Fibroblast of peridontal ligament (primary cell): ENCODE data around the gene EFTUD2.

Experiments
- DNase-seq: peaks from one replicate; pipeline ENCODE4 v3.0.0-alpha.2; 2010; ENCODE audit errors: extremely low read depth

EFTUD2 gene

DNA sequence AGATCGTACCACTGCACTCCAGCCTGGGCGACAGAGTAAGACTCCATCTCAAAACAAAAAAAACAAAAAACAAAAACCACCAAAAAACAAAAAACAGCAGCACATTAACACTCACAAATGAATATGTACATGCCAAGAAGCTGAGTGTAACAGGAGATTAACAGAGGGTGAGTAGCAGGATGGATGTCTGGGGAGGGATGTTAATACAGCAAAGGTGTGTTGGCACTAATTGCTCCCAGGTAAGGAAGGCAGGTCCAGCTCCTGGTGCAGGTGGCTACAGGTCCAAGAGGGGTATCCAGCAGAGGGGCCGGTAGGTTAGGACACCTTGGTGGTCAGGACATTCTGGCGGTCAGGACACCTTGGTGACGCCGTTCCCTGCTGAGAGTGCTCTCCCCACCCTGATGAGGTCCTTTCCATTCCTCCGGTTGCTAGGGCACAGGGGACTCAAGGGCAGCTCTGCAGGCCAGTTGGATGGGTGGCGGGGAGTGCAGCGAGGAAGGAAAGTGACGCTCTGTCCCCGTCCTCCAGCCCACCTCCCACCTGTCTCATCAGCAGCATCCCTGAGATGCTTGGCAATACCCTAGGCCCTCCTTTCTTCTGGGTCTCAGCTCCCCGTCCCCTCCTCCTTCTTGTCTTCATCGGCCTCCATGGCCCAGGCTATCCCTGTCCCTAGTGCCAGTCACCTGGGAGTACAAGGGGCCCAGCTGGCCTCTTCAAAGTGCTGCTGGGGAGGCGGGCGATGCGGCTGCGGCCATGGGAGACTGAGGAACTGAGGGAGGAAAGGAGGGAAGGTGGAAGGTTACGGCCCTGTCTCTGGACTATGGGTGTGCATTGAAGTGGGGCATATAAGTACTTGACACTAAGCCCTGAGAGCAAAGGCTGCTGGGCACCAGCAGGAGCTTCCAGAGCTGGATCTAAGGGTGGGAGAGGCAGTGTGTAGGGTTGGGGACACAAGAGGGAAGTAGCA, 26.8 kb upstream of the EFTUD2 start:
- no peak for DNase-seq

DNA sequence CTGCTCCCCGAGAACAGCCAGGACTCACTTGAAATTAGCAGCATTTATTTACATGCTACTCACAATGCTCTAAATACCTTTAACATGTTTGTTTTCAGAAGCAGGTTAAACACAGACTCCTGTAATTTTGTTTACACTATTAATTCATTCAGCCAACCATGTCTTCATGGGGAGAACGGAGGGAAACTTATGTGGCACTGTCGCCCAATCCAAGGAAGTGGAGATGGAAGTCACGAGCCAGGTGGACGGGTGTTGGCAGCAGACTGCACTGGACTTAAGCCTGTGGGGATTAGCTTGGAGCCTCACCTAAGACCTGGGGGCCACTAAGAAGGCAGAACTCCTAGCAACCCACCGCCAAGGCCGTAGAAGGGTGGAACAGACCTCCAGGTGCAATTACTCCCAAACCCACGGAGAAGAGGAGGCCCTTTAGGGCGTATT, 24.9 kb upstream of the EFTUD2 start:
- no peak for DNase-seq

DNA sequence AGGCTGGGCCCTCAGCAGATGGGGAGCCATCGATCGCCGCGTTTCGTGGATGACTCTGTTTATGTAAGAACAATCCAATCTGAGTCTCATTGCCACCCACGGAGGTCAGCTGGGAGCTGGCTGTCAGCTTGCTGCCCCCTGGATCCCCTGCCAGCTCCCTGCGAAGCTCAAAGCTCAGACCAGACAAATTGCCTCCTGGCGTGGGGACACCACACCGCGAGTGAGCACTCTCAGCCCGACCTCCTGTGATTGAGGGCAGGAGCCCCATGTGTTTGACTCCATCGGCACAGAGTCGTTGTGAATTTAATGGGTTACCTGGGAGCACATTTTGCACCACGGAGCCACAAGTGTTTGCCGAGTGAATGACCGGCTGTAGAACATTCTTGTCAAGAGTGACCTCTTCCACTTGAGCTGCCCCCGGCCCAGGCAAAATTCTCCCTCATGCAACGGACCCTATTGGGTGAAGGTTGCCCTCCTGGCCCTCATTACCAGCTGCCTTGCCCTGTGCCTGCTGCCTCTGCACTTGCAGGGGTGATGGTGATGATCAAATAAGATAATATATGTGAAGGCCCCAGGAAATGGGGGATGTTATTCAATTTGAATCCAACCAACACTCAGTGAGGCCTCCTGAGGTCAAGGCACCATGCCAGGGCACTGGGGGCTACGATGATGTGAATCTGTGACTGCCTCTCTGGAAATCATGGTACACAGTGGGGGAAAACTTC, 23.7 kb upstream of the EFTUD2 start:
- DNase-seq, result no peak

DNA sequence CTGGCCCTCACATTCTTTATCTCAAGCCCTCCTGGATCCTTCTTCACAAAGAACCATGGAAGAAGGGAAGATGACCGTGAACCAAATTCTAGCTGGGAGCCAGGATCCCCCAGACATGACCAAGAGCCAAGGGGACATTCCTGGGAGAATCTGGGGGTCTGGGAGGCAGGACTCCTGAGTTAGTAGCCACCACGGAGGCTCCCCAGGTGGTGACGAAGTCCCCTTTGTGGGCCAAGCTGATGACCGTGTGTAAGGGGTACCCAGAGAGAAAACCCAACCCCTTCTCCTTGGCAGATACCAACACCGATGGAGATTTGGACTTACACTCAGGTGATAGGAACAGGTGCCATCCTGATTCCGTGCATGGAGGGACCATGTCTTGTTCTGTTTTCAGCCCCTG, 22.9 kb upstream of the EFTUD2 start:
- DNase-seq, result no peak

DNA sequence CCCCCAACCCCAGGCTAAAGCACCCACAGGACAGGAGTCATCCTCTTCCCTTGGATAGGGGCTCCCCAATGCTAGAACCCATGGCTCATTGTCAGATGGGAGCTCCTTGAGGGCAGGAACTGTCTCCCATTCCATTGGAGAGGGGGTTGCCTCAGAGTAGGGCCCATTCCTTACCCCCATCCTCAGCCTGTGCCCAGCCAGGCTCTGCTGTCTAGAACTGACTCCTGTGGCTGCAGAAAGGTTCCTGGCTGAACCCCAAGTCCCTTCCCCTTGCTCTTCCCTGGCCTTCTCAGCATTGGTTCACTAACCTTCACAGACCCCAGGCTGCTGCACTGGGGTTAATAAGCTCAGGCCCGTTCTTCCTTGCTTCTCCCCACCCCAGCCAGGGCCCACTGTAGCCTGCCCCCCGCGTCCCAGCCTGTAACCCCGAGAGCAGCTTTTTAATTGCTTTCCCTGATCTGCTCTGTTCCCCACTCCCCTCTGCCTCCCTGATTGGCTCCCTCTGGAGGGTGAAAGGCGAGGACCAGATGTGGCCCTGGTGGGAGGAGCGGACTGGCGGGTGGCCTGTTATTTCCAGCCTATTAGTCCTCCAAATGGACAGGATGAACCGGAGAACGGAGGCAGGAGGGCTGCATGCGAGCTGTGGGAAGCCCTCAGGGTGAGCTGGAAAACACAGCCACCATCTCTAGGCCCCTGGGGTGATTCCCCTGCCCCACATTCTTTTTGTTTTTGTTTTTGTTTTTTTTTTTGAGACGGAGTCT, 22.1 kb upstream of the EFTUD2 start:
- DNase-seq, result no peak

DNA sequence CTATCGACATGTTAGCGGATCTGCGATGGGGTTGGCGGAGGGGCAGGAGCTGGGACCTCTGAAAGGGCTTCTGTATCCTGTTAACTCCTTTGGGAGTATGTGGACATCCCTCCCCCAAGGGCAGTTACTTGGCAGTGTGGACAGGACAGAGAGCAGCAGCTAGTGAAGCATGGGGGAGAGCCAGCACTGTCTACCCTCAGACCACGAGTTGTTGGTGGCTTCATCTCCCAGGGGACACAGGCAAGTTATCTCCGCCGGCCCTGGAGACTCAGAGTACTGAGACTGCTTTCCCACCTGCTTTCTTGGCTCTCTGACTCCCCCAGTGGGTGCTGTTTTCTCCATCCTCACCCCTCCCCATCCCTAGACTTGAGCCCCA, 21.3 kb upstream of the EFTUD2 start:
- DNase-seq, result no peak

DNA sequence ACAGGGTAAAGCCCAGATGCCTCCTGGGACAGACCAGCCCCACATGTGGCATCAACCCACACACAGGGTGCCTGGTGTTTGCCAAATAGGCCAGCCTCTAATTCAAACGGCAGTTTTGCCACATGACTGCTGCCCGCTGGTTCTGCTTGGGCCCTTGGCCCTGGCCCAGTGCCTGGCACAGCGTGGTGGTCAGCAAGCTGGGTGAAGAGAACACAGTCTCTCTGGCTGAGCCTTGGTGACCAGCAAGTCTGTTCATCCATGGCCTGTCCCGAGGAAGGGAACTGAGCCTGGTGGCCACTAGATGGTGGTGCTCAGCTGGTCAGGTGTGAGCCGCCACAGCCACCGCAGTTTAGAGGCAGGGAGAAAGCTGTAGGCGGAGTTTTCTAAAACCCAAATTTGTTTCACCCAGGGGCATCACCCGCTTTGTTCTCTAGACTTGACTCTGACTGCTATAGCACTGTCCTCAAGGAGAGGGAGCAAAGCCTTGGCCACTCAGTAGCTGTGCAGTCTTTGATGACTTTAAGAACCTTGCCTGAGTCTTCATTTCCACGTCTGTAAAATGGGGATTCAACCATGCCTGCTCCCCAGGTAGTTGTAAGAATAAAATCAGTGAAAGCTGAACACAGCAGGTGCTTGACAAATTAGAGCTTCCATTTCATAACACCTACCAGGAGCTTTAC, 20.8 kb upstream of the EFTUD2 start:
- DNase-seq, result peak; percentile 80

DNA sequence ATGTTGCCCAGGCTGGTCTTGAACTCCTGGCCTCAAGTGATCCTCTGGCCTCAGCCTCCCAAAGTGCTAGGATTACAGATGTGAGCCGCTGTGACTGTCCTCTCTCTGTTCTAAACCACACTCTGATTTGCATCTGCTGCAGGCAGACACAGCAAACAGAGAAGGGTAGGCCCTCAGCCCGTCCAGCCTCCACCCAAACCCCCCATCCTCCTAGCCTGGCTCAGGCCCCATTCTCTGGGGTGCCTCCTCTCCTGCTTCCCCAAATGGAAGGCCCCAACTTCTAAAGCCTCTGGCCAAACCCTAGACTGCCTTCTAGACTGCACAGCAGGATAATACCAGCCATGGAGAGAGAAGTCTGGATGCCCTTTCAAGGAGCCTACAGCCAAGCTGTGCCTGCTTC, 20.2 kb upstream of the EFTUD2 start:
- no peak for DNase-seq

DNA sequence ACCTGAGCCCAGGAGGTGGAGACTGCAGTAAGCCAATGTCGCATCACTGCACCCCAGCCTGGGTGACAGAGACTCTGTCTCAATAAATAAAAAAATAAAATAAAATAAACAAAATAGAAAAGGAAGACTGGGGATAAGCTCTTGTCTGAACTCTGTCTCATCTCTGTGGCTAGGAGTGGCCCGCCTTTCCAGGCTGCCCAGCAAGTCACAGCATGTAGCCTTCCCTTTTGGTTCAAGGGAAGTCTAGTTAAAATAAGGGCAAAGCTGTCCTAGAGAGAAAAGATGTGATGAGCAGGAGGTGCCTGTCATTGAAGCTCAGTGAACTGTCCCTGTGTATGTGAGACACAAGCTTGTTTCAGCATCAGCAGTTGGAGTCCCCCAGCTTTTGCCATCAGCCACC, 18.8 kb upstream of the EFTUD2 start:
- no peak for DNase-seq

DNA sequence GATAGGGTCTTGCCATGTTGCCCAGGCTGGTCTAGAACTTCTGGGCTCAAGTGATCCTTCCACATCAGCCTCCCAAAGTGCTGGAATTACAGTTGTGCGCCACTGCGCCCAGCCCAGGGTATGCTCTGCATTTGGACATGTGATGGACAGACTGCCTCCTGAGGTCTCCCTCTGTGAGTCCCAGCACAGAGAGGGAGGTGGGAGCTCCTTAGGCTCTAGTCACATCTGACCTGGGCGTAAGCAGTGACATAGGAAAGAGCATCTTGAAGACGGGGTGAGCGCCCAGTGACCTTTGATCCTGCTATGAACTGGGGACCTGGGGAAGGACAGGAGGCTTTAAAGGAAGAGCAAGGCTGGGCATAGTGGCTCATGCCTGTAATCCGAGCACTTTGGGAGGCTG, 18.2 kb upstream of the EFTUD2 start:
- no peak for DNase-seq

DNA sequence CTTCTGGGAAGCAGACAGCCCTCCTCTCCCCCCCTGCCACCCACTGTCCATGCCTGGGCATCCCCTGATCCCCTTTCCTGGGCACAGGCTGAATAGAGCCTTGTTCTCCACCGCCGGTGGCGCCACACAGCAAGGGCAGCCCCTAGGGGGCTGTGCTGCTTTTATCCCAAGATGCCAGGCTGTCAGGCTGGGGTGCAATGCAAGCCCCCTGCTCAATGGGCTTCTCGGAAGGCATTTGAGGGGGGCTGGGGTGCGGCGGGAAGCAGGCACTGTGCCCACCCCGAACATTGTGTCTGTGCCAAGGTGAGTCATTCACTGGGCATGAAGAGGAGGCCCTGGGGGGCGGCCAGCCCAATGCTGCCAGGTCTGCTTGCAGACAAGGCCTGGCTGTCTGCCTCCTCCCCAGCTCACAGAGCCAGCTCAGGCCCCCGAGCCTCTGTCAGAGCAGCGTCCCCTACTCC, 17.6 kb upstream of the EFTUD2 start:
- DNase-seq, result peak; percentile 64

DNA sequence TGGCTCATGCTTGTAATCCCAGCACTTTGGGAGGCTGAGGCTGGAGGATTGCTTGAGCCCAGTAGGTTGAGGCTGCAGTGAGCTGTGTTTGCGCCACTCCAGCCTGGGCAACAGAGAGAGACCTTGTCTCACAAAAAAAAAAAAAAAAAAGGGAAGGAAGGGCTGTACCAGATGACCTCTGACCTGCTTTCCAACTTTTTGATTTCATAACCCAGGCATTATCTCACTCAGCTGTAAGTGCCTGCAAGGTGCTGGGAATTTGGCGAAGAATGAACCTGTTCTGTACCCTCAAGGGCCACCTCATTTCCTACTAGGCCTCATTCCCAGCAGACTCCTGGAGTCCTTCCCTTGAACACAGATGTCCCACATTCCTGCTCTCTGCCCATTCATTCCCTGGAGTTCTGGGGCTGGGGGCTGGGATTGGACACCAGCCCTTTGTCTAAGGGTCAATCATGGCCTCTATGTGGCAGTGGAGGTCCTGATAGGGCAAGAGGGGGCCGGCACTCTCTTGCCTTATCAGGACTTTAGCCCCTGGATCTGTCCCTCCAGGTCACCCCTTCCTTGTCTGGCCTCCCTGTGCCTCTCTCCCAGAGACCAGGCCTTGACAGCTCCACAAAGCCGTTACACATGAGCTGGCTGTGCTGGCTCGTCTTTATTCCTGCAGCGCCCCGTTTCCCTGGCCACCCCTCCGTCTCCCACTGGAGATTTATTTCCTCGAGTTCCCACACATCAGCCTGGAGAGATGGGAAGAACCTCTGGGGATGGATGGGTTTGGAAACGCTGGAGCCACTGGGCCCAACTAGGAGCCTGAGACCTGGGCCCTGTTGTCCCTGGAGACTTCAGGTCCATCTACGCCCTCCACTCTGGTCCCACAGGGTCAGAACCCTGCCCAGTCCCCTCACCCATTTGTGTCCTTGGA, 16.9 kb upstream of the EFTUD2 start:
- no peak for DNase-seq

DNA sequence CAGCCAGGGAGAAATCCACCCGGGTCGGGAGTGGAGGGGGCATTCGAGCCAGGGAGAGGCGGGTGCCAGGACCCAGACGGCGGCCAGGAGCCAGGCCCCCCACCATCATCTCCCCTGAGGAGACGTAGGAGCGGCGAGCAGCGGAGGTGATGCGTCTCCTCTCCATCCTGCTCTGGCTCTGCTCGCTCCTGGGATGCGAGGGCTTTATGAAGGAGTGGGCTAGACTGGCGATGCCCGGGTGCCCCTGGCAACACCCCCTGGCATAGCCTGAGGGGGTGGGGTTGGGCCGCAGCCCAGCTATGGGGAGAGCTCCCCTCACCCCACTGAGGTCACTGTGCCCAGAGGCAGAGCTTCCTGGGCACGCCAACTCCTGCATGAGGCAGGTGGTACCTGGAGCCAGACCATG, 16.1 kb upstream of the EFTUD2 start, which contains the start of gene GFAP:
GFAP (minus strand) TSS at position 180 of the 406 bp plus-strand sequence; CDS start at position 166, 14 bp downstream.
- no peak for DNase-seq

DNA sequence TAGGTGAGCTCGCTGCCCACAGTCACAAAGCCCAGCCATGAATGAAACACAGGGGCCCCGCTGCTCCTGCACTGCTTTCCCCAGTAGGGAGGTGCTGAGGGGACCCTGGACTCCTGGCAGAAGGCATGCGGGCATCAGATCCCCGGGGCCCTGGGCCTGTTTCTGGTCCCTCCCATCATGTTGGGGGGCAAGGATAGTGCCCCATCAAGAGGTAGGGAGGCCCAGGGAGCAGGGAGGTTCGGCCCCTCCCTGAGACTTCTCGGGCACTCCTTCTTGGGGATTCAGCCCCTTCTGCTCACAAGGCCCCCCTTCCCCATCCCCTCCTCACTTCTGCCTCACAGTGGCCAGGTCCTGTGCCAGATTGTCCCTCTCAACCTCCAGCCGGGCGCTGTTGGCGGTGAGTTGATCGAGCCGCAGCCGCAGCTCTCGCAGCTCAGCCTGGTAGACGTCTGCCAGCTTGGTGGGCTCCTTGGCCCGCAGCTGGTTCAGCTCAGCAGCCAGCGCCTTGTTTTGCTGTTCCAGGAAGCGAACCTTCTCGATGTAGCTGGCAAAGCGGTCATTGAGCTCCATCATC, 15.5 kb upstream of the EFTUD2 start:
- no peak for DNase-seq

DNA sequence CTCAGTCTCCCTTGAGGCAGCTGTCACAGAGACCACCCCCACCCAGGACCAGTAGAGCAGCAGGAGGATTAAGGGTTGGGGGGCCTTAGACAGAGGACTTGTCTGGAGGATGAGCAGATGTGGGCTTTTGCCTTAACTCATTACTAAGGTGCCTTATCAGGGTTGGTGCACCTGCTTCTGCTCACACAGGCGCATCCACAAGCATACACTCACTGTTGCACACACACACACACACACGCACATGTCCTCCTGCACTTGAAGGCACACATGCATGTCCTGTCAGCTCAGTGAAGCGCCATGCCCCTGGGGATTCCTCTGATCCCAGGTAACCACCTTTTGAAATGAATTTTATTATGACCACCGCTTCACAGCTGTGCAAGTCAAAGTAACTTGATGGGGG, 14.9 kb upstream of the EFTUD2 start:
- no peak for DNase-seq

DNA sequence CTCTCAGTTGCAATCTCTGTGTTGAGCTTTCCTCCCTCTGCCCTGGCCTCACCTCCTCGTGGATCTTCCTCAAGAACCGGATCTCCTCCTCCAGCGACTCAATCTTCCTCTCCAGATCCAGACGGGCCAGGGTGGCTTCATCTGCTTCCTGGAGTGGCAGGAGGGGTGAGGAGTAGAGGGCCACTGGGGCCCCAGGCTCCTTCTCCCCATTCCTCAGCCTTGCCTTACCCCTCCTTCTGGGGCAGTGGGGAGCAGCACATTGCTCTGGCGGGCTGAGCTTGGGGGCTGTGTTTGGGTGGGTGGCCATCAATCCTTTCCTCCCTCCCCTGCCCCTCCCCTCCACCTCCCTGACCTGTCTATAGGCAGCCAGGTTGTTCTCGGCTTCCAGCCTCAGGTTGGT, 14.4 kb upstream of the EFTUD2 start:
- no peak for DNase-seq

DNA sequence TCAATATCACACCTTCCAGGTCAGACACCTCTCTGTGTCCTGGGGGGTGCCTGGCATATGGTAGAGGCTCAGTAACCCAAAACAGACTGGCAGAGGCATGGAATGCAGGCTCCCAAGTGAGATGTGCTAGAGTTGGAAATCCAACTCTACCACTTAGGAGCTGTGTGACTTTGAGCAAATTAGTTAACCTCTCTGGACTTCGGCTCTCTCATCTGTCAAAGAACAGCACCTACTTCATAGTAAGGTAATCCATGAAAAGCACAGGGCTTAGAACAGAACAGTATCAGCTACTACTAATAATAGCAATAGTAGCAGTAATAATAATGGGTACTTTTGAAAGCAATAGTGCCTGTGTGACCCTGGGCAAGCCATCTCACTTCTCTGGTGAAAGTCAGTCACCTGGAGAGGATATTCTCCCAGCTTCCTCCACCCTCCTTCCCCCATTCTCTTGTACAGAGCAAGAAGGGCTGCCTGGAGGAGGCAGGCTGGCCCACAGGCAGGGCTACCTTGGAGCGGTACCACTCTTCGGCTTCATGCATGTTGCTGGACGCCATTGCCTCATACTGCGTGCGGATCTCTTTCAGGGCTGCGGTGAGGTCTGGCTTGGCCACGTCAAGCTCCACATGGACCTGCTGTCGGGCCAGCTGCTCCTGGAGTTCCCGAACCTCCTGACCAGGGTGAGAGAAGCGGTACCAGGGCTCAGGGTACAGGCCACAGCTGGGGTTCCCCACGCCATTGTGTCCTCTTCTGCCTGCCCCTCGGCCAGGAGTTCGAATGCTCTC, 13.7 kb upstream of the EFTUD2 start:
- DNase-seq, result no peak

DNA sequence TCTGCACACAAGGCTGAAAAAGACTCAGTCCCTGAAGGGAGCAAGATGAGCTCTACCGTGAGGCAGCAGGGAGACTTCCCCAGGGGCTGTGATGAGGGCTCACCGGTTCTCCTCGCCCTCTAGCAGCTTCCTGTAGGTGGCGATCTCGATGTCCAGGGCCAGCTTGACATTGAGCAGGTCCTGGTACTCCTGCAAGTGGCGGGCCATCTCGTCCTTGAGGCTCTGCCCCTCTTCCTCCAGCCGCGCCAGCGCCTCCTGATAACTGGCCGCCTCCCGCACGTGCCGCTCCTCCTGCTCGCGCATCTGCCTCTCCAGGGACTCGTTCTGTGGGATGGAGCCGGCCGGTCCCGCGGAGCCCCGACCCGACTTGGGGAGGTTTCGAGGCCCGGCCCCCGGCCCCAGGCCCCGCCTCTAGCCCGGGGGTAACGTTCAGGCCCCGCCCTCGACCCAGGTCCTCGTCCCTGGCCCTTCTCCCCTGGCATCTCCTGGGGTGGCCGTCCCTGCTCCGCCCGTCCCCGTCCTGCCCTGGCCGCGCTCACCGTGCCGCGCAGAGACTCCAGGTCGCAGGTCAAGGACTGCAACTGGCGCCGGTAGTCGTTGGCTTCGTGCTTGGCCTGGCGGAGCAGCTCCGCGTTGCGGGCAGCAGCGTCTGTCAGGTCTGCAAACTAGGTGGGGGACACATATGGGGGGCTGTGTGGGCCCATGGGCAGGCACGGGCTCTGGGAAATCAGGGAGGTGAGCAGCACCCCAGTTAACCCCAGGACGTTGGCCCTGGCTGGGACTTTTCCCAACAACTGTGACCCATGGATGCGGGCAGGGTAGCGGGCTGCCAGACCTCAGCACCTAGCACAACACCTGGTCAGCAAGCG, 12.1 kb upstream of the EFTUD2 start:
- no peak for DNase-seq
